CD8-positive, alpha-beta memory T cell (primary cell): ENCODE measurements around the gene CDC42BPB. TPM values are rescaled to one million over a fixed set of nuclear protein-coding genes. Genes with fewer than 3 reads are reported as not detected.

Source experiments
- CTCF ChIA-PET: fragments of 350-600 bp; sonication (Branson Sonifier 250); formaldehyde crosslinking; loops from one replicate; lab custom pipeline; 2021; ENCODE audit warnings: antibody characterized with exemption; lab: Charles Lee
- POLR2A ChIA-PET: fragments of 350-600 bp; sonication (Branson Sonifier 250); formaldehyde crosslinking; loops from one replicate; lab custom pipeline; 2021; ENCODE audit warnings: antibody characterized with exemption; lab: Charles Lee
- DNase-seq, 5 donors: peaks; one replicate each; pipeline versions ENCODE4 v3.0.0 to v3.0.0-alpha.2; 2020 to 2022; ENCODE audit warnings: mixed read lengths in 1 of 5
- H3K27ac ChIP-seq: one replicate; pipeline ENCODE4 v1.7.0; 2013; ENCODE audit warnings: low read depth, mild to moderate bottlenecking, low read length, moderate library complexity
- H3K27me3 ChIP-seq: 2 replicates; pipeline ENCODE4 v1.7.0; 2013; ENCODE audit warnings: low read length, mild to moderate bottlenecking; ENCODE audit not compliant: insufficient read depth, poor library complexity, severe bottlenecking
- H3K36me3 ChIP-seq: 2 replicates; pipeline ENCODE4 v1.7.0; 2013; ENCODE audit warnings: mild to moderate bottlenecking, low read length, moderate library complexity; ENCODE audit not compliant: insufficient read depth
- H3K4me1 ChIP-seq: 2 replicates; pipeline ENCODE4 v1.7.0; 2013; ENCODE audit warnings: mild to moderate bottlenecking, low read length, moderate library complexity; ENCODE audit not compliant: insufficient read depth
- H3K4me3 ChIP-seq: 2 replicates; pipeline ENCODE4 v1.7.0; 2013; ENCODE audit warnings: mild to moderate bottlenecking, low read length
- H3K9me3 ChIP-seq: 2 replicates; pipeline ENCODE4 v1.7.0; 2013; ENCODE audit warnings: mild to moderate bottlenecking, low read length
- H3K27ac Mint-ChIP-seq, 8 donors: one replicate each; pipeline ENCODE4 v1.8.0; 2020 to 2021; ENCODE audit warnings: mixed read lengths in 8 of 8, mild to moderate bottlenecking in 6 of 8, inconsistent platforms in 3 of 8, moderate library complexity in 3 of 8
- H3K27me3 Mint-ChIP-seq, 2 donors: one replicate each; pipeline ENCODE4 v1.8.0; 2020 to 2021; ENCODE audit warnings: mixed read lengths in 2 of 2, mild to moderate bottlenecking in 1 of 2, moderate library complexity in 1 of 2
- H3K36me3 Mint-ChIP-seq, 3 donors: one replicate each; pipeline ENCODE4 v1.8.0; 2020 to 2021; ENCODE audit warnings: mixed read lengths in 3 of 3, inconsistent platforms in 1 of 3, mild to moderate bottlenecking in 1 of 3
- H3K4me1 Mint-ChIP-seq, 3 donors: one replicate each; pipeline ENCODE4 v1.8.0; 2020 to 2021; ENCODE audit warnings: mixed read lengths in 3 of 3, inconsistent platforms in 1 of 3, mild to moderate bottlenecking in 1 of 3
- H3K4me3 Mint-ChIP-seq, 7 donors: one replicate each; pipeline ENCODE4 v1.8.0; 2020 to 2021; ENCODE audit warnings: mixed read lengths in 7 of 7, mild to moderate bottlenecking in 6 of 7, moderate library complexity in 4 of 7, inconsistent platforms in 2 of 7
- H3K9me3 Mint-ChIP-seq, 5 donors: one replicate each; pipeline ENCODE4 v1.8.0; 2020 to 2022; ENCODE audit warnings: mixed read lengths in 5 of 5, mild to moderate bottlenecking in 3 of 5, moderate library complexity in 2 of 5, inconsistent platforms in 1 of 5
- polyA plus RNA-seq: library from polyadenylated mRNA; unstranded; fragments of 300-500 nt; fragmentation: Illumina TruSeq; gene quantifications from one replicate; pipeline ENCODE4 v1.2.3, GENCODE V29; 2021
- total RNA-seq, 2 experiments: library from RNA; stranded (reverse); gene quantifications; one replicate each; pipeline ENCODE4 v1.2.3, GENCODE V29; 2021

Gene CDC42BPB
- total and polyA plus RNA-seq, 3 experiments from 2014 or later: 0.32 to 2.9 (median 1.6) TPM

- Histone ChIP-seq H3K4me1 (no peaks in the 10 kb centered on the region), H3K27me3 (no peaks in the 10 kb centered on the region), H3K27ac (no peak overlapping the region), H3K4me3 (no peak overlapping the region), H3K36me3 (no peaks in the 10 kb centered on the region), H3K9me3 (no peaks in the 10 kb centered on the region)
- DNase-seq: no peak
- ChIA-PET CTCF (no interaction called here), POLR2A (no interaction called here)
- peak overlapping the region in 1 of 8 donors; percentile 69 for H3K27ac Mint-ChIP-seq
- no peaks in the 10 kb centered on the region for H3K9me3 Mint-ChIP-seq
- H3K27me3 Mint-ChIP-seq: no peaks in the 10 kb centered on the region
- H3K4me3 Mint-ChIP-seq: no peak overlapping the region
- H3K36me3 Mint-ChIP-seq: peaks cover 0 to 52% (median 8%) of the 10 kb centered on the region in 3 donors
- H3K4me1 Mint-ChIP-seq: no peaks in the 10 kb centered on the region
Measured at GRCh38 chr14:102908766-102909455, 148.4 kb downstream of the CDC42BPB start.

DNA sequence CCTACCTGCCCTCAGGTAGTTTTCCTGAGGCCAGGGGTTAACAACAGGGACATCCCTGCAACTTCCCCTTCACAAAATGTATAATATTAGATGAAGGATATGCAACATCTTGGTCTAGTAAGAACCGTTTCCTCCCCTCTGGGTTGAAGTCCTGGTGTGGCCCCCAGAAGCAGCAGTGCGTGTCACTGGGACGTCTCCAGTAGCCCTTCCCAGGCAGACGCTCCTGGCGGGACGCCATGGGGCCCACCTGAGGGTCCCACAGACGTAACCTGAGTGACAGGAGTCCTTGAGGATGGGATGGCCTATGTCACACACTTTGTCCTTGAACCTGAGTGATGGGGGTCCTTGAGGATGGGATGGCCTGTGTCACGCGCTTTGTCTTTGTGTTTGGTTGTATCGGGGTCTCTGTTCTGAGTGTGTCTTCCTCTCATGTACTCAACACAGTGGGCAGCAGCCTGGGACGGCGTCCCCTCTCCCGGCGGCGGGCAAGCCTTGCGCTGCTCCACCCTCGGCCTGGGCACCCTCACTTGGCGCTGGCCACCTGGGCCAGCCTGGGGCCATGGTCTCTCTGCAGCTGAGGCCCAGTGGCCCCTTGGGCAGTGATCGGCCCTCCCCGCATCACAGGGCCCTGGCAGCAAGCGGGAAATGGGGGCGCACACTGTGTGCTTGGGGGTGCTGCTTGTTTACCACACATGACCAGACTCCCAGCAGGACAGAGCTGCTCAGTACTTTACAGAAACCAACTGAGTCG lies 149.2 kb downstream of the CDC42BPB start:
- no peak overlapping the region for H3K27ac ChIP-seq
- no peak overlapping the region for H3K4me3 ChIP-seq
- no peak for DNase-seq
- H3K9me3 Mint-ChIP-seq: no peaks in the 10 kb centered on the region
- ChIA-PET POLR2A (no interaction called here), CTCF (no interaction called here)
- no peaks in the 10 kb centered on the region for H3K9me3 ChIP-seq
- peak overlapping the region in 1 of 8 donors; percentile 58 for H3K27ac Mint-ChIP-seq
- no peak overlapping the region for H3K4me3 Mint-ChIP-seq
- no peaks in the 10 kb centered on the region for H3K36me3 ChIP-seq
- H3K27me3 Mint-ChIP-seq: no peaks in the 10 kb centered on the region
- H3K4me1 Mint-ChIP-seq: peaks cover 0 to 2% (median 0%) of the 10 kb centered on the region in 3 donors
- H3K27me3 ChIP-seq: no peaks in the 10 kb centered on the region
- H3K4me1 ChIP-seq: no peaks in the 10 kb centered on the region
- peaks cover 0 to 60% (median 9%) of the 10 kb centered on the region in 3 donors for H3K36me3 Mint-ChIP-seq

DNA sequence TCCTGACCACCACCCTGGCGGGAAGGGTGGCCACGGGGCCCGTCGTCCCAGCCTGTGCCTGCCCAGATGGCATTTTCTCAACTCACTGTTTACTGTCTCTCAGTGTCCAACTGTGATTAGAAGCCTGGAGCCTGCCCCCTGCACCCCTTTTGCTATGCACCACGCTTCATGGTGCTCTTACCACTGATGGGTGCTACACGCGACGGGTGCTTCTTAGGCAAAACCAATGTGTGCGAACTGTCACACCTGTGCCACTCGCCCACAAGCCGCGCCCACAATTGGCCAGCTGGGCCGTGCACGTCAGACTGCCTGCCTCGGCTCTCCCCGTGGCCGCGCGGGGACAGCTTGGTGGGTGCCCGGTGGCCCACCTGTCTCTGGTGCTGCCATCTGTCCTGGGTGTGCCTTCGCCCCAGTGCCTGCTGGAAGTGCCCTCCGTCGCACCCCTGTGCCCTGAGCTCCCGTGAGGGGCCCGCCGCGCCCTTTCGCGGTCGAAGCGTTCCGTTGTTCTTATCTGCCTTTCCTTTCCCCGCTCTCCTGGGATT lies 150.0 kb downstream of the CDC42BPB start:
- no peak for DNase-seq
- no peaks in the 10 kb centered on the region for H3K36me3 ChIP-seq

GRCh38 chr14:102906616-102907302 lies 150.6 kb downstream of the CDC42BPB start:
- ChIA-PET POLR2A (no interaction called here), CTCF (no interaction called here)
- H3K4me1 Mint-ChIP-seq: peaks cover 1 to 5% (median 2%) of the 10 kb centered on the region in 3 donors
- H3K27me3 ChIP-seq: no peaks in the 10 kb centered on the region
- no peaks in the 10 kb centered on the region for H3K9me3 Mint-ChIP-seq
- no peak overlapping the region for H3K4me3 Mint-ChIP-seq
- H3K27ac Mint-ChIP-seq: no peak overlapping the region
- no peak overlapping the region for H3K27ac ChIP-seq
- H3K9me3 ChIP-seq: no peaks in the 10 kb centered on the region
- DNase-seq: no peak
- H3K36me3 Mint-ChIP-seq: peaks cover 0 to 70% (median 11%) of the 10 kb centered on the region in 3 donors
- no peak overlapping the region for H3K4me3 ChIP-seq
- H3K4me1 ChIP-seq: peaks cover 4% of the 10 kb centered on the region
- no peaks in the 10 kb centered on the region for H3K27me3 Mint-ChIP-seq
- H3K36me3 ChIP-seq: no peaks in the 10 kb centered on the region

More for the DNA sequence above, 150.0 kb downstream of the CDC42BPB start:
- Mint-ChIP-seq H3K27ac (no peak overlapping the region), H3K36me3 (peaks cover 0 to 66% (median 11%) of the 10 kb centered on the region in 3 donors), H3K9me3 (no peaks in the 10 kb centered on the region), H3K4me1 (peaks cover 0 to 2% (median 0%) of the 10 kb centered on the region in 3 donors), H3K4me3 (no peak overlapping the region), H3K27me3 (no peaks in the 10 kb centered on the region)
- ChIA-PET POLR2A (no interaction called here), CTCF (no interaction called here)
- Histone ChIP-seq H3K4me1 (no peaks in the 10 kb centered on the region), H3K27me3 (no peaks in the 10 kb centered on the region), H3K9me3 (no peaks in the 10 kb centered on the region), H3K27ac (no peak overlapping the region), H3K4me3 (no peak overlapping the region)

DNA sequence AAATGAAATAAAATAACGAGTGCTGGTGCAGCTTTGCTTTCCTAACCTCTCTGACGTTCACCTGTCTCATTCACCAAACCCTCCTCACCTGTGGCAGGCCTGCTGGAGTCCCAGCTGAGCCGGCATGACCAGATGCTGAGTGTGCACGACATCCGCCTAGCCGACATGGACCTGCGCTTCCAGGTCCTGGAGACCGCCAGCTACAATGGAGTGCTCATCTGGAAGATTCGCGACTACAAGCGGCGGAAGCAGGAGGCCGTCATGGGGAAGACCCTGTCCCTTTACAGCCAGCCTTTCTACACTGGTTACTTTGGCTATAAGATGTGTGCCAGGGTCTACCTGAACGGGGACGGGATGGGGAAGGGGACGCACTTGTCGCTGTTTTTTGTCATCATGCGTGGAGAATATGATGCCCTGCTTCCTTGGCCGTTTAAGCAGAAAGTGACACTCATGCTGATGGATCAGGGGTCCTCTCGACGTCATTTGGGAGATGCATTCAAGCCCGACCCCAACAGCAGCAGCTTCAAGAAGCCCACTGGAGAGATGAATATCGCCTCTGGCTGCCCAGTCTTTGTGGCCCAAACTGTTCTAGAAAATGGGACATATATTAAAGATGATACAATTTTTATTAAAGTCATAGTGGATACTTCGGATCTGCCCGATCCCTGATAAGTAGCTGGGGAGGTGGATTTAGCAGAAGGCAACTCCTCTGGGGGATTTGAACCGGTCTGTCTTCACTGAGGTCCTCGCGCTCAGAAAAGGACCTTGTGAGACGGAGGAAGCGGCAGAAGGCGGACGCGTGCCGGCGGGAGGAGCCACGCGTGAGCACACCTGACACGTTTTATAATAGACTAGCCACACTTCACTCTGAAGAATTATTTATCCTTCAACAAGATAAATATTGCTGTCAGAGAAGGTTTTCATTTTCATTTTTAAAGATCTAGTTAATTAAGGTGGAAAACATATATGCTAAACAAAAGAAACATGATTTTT lies 151.9 kb downstream of the CDC42BPB start:
- ChIA-PET POLR2A (no interaction called here), CTCF (interaction anchor here (0.7 to 1.2 kb wide), 2 partner anchors 11 to 137 kb away, joined by 3 to 4 read pairs; no protein-coding TSS in a partner anchor)
- H3K27ac Mint-ChIP-seq: peak overlapping the region in 2 of 8 donors; percentile 60 to 84
- no peaks in the 10 kb centered on the region for H3K27me3 Mint-ChIP-seq
- H3K27me3 ChIP-seq: no peaks in the 10 kb centered on the region
- H3K4me3 Mint-ChIP-seq: no peak overlapping the region
- no peak for DNase-seq
- no peak overlapping the region for H3K4me3 ChIP-seq
- peaks cover 14 to 17% (median 15%) of the 10 kb centered on the region in 3 donors for H3K4me1 Mint-ChIP-seq
- no peaks in the 10 kb centered on the region for H3K9me3 Mint-ChIP-seq
- H3K4me1 ChIP-seq: peaks cover 16% of the 10 kb centered on the region
- no peak overlapping the region for H3K27ac ChIP-seq
- no peaks in the 10 kb centered on the region for H3K36me3 ChIP-seq
- H3K9me3 ChIP-seq: no peaks in the 10 kb centered on the region
- peaks cover 0 to 70% (median 9%) of the 10 kb centered on the region in 3 donors for H3K36me3 Mint-ChIP-seq

DNA sequence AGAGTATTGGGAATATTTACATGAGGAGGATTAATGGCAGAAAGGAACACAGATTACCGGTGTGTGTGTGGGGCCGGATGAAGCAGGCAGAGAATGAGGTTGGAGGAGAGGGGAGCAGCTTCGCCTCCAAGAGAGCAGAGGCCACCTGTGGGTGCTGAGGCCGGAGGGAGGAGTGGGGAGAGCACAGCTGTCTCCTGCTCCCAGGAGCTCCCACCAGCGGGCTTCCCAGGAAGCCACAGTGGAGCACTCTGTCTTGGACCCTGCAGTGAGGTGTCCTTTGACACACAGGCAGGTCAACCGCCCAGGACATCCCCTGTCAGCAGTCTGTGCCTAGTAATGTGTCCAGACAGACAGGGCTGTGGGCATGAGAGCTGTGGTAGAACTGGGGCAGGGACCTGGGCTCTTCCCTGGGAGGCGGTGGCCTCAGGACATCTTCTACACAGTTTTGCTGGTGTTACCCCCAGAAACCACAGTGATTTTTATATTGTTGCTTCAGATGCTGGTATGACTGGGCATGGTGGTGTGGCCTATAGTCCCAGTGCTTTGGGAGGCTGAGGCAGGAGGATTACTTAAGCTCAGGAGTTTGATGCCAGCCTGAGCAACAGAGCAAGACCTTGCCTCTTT lies 153.3 kb downstream of the CDC42BPB start:
- ChIA-PET CTCF (interaction anchor here (1.2 kb wide), 1 partner anchor 10 kb away, joined by 3 read pairs; no protein-coding TSS in a partner anchor), POLR2A (no interaction called here)
- no peak overlapping the region for H3K4me3 Mint-ChIP-seq
- peak overlapping the region in 4 of 8 donors; percentile 50 to 89 (median 68) for H3K27ac Mint-ChIP-seq
- H3K9me3 ChIP-seq: no peaks in the 10 kb centered on the region
- H3K4me3 ChIP-seq: no peak overlapping the region
- DNase-seq: no peak
- peaks cover 17% of the 10 kb centered on the region for H3K4me1 ChIP-seq
- peaks cover 0 to 76% (median 9%) of the 10 kb centered on the region in 3 donors for H3K36me3 Mint-ChIP-seq
- no peak overlapping the region for H3K27ac ChIP-seq
- H3K36me3 ChIP-seq: no peaks in the 10 kb centered on the region
- H3K27me3 Mint-ChIP-seq: no peaks in the 10 kb centered on the region
- H3K4me1 Mint-ChIP-seq: peaks cover 14 to 17% (median 17%) of the 10 kb centered on the region in 3 donors
- no peaks in the 10 kb centered on the region for H3K9me3 Mint-ChIP-seq
- no peaks in the 10 kb centered on the region for H3K27me3 ChIP-seq
